GOT3 (cell line): Measurements from ENCODE around the gene SBNO1.
"Not testable (repeated sequence)": the region's sequence is repeated elsewhere in the genome, so short reads cannot be mapped to it uniquely, and the experiment has no call there.

Experiments used
- DNase-seq: peaks from one replicate; lab custom pipeline; 2025; ENCODE audit warnings: mixed read lengths; lab: John Stamatoyannopoulos, UW

Gene SBNO1

GRCh38 chr12:123270214-123271000, 94.2 kb downstream of the SBNO1 start:
- no peak for DNase-seq

- DNase-seq: no peak
Observed at GRCh38 chr12:123269896-123270213, 94.8 kb downstream of the SBNO1 start.

- no peak for DNase-seq
Observed at GRCh38 chr12:123269395-123269892, 95.2 kb downstream of the SBNO1 start.

- DNase-seq: no peak
Observed at GRCh38 chr12:123268850-123269249, 95.8 kb downstream of the SBNO1 start.

GRCh38 chr12:123267991-123268843, 96.4 kb downstream of the SBNO1 start:
- no peak for DNase-seq

GRCh38 chr12:123267335-123267920, 97.2 kb downstream of the SBNO1 start:
- no peak for DNase-seq

GRCh38 chr12:123266679-123267277, 97.9 kb downstream of the SBNO1 start:
- no peak for DNase-seq

- no peak for DNase-seq
Observed at GRCh38 chr12:123265851-123266678, 98.6 kb downstream of the SBNO1 start.

GRCh38 chr12:123264642-123265041, 100.0 kb downstream of the SBNO1 start:
- no peak for DNase-seq

GRCh38 chr12:123263196-123263817, 101.3 kb downstream of the SBNO1 start:
- no peak for DNase-seq

GRCh38 chr12:123261196-123261595, 103.5 kb downstream of the SBNO1 start:
- no peak for DNase-seq

- no peak for DNase-seq
Observed at GRCh38 chr12:123260081-123260480, 104.6 kb downstream of the SBNO1 start.

GRCh38 chr12:123258593-123258992, 106.1 kb downstream of the SBNO1 start:
- DNase-seq: no peak

- DNase-seq: no peak
Observed at GRCh38 chr12:123254853-123255446, 109.7 kb downstream of the SBNO1 start.

GRCh38 chr12:123253641-123254459, 110.8 kb downstream of the SBNO1 start:
- DNase-seq: no peak

GRCh38 chr12:123252365-123252764, 112.3 kb downstream of the SBNO1 start:
- DNase-seq: not testable (repeated sequence)

- DNase-seq: no peak
Observed at GRCh38 chr12:123251403-123252076, 113.1 kb downstream of the SBNO1 start.

GRCh38 chr12:123250471-123251383, 113.9 kb downstream of the SBNO1 start:
- DNase-seq: no peak
